ENCODE results near the gene TRERF1. TPM values are rescaled to one million over a fixed set of nuclear protein-coding genes. Genes with fewer than 3 reads are reported as not detected.

Gene TRERF1
- total RNA-seq, 1 donor from 2014 or later, result 12.8 TPM

DNA sequence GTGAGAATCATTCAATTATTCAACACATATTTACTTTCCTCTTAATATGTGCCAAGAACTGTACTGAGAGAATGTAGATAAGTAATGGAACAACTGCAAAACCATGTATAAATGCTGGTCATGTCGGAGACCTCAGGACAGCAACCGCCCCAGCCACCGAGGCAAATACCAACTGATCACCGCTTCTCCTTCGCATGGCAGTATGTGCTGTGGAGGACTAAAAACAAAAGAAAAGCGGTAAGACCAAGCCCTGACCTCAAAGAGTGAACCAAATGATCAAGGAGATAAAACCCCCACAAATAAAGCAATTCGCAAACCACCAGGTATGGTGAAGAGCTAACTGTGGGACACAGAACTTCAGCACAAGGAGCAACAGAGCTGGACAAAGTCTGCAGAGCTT, 104.3 kb downstream of the TRERF1 start:
- no peak for DNase-seq
- no peak overlapping the region for H3K27ac Mint-ChIP-seq (ENCODE audit: unreplicated experiment)
- no peak overlapping the region for H3K4me3 Mint-ChIP-seq (ENCODE audit: unreplicated experiment)
- TF ChIP-seq, protein P1, sequence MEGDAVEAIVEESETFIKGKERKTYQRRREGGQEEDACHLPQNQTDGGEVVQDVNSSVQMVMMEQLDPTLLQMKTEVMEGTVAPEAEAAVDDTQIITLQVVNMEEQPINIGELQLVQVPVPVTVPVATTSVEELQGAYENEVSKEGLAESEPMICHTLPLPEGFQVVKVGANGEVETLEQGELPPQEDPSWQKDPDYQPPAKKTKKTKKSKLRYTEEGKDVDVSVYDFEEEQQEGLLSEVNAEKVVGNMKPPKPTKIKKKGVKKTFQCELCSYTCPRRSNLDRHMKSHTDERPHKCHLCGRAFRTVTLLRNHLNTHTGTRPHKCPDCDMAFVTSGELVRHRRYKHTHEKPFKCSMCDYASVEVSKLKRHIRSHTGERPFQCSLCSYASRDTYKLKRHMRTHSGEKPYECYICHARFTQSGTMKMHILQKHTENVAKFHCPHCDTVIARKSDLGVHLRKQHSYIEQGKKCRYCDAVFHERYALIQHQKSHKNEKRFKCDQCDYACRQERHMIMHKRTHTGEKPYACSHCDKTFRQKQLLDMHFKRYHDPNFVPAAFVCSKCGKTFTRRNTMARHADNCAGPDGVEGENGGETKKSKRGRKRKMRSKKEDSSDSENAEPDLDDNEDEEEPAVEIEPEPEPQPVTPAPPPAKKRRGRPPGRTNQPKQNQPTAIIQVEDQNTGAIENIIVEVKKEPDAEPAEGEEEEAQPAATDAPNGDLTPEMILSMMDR (IDR thresholded peaks at IDR 0.05; ENCODE audit: partially characterized antibody, unreplicated experiment), result no peak
- peaks cover 19% of the 10 kb centered on the region for H3K9me3 Mint-ChIP-seq (ENCODE audit: unreplicated experiment)
- peaks cover 41% of the 10 kb centered on the region for H3K4me1 Mint-ChIP-seq (ENCODE audit: low read depth, unreplicated experiment)
- peaks cover 5% of the 10 kb centered on the region for H3K27me3 Mint-ChIP-seq (ENCODE audit: unreplicated experiment)
- peaks cover 4% of the 10 kb centered on the region for H3K36me3 Mint-ChIP-seq (ENCODE audit: unreplicated experiment)

DNA sequence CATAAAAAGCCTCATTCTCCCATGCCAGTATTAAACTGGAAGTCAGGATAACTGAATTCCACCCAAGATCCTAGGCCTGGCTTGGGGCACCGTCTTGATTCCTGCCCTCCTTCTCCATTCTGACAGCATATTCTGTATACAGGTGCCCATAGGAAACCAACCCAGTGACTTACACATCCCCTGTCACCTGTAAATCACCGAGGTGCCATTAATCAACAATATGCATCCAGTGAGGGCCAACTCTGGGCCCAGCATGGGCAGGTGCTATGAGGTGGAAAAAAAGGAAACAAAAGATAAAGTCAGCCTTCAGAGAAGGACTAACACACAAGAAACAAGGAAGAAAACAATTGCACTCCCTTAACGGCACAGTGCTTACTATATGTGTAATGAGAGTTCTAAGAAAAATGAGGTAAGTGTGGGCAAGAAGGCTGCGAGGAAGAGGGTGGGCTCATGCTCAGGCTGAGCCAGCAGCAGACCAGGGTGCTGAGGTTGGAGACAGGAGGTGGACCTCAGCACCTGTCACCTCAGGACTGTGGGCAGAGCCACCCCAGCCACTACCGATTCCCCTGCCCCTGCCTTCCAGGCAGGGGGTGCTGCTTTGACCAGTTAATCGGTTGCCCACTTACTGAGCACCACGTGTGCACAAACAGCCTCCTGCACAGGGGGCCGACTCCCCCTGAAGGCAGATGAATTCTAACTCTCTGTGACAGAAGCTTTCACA, 105.9 kb downstream of the TRERF1 start:
- Mint-ChIP-seq H3K4me1 (ENCODE audit: low read depth, unreplicated experiment) (peaks cover 33% of the 10 kb centered on the region), H3K27ac (ENCODE audit: unreplicated experiment) (peak overlapping the region; percentile 72), H3K27me3 (ENCODE audit: unreplicated experiment) (peaks cover 5% of the 10 kb centered on the region), H3K9me3 (ENCODE audit: unreplicated experiment) (peaks cover 13% of the 10 kb centered on the region), H3K36me3 (ENCODE audit: unreplicated experiment) (peaks cover 4% of the 10 kb centered on the region), H3K4me3 (ENCODE audit: unreplicated experiment) (peak overlapping the region; percentile 39)
- no peak for DNase-seq
- TF ChIP-seq, protein P1 (IDR thresholded peaks at IDR 0.05; ENCODE audit: partially characterized antibody, unreplicated experiment), result no peak

DNA sequence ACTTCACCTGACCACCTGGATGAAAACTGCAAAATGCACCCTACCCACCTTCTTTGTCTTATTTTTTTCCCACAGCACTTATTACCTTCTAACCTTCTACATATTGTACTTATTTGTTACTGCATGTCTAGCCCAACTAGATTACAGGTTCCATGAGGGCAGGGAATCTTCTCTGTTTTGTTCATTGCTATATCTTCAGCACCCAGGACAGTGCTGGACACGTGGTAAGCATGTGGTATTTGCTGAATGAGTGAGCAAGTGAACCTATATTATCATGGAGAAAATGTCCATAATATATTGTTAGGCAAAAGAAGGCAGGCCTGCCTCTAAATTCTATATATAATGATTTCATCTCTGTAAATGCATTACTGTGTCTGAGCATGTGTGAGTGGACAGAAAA, 107.0 kb downstream of the TRERF1 start:
- Mint-ChIP-seq H3K27me3 (ENCODE audit: unreplicated experiment) (peaks cover 5% of the 10 kb centered on the region), H3K27ac (ENCODE audit: unreplicated experiment) (no peak overlapping the region), H3K36me3 (ENCODE audit: unreplicated experiment) (peaks cover 4% of the 10 kb centered on the region), H3K9me3 (ENCODE audit: unreplicated experiment) (peaks cover 7% of the 10 kb centered on the region), H3K4me1 (ENCODE audit: low read depth, unreplicated experiment) (peaks cover 22% of the 10 kb centered on the region), H3K4me3 (ENCODE audit: unreplicated experiment) (no peak overlapping the region)
- TF ChIP-seq, protein P1 (IDR thresholded peaks at IDR 0.05; ENCODE audit: partially characterized antibody, unreplicated experiment), result no peak
- DNase-seq, result no peak

DNA sequence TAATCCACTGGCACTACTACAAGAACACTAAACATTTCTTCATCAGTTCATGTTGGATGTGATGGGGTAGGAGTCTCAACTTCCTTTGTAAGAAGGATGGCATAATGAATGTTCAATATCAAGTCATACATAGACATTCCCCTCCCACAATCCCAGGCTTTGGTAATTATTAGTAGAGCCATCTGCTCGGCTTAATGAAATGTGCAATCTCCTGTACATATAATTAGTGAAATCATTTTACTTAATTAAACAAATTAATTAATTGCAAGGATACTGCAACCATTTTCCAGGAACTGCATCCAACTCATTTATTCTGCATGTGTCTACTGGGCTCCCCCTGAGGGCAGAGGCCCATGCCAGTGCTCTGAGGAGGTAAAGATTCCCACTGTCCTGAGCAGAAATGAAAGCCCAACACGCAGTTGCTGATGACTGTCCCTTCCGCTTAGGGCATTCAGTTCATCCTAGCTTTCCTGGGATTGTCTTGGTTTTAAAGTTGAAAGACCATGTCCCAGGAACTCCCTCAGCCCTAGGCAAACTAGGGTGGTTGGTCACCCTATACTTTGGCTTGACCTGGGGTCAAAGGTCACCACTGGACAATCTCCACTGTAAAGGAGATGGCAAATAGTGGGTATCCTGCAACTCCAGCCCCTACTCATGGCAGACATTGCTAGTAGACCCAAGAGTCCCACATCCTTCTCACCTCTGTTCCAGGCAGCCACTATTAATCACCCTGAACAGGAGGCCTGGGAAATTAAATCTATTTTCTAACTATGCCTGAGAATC, 109.8 kb downstream of the TRERF1 start:
- H3K9me3 Mint-ChIP-seq (ENCODE audit: unreplicated experiment), result peaks cover 9% of the 10 kb centered on the region
- peaks cover 5% of the 10 kb centered on the region for H3K27me3 Mint-ChIP-seq (ENCODE audit: unreplicated experiment)
- no peak for DNase-seq
- peaks cover 4% of the 10 kb centered on the region for H3K36me3 Mint-ChIP-seq (ENCODE audit: unreplicated experiment)
- TF ChIP-seq, protein P1 (IDR thresholded peaks at IDR 0.05; ENCODE audit: partially characterized antibody, unreplicated experiment), result no peak
- H3K27ac Mint-ChIP-seq (ENCODE audit: unreplicated experiment), result no peak overlapping the region
- H3K4me3 Mint-ChIP-seq (ENCODE audit: unreplicated experiment), result no peak overlapping the region
- peaks cover 18% of the 10 kb centered on the region for H3K4me1 Mint-ChIP-seq (ENCODE audit: low read depth, unreplicated experiment)

DNA sequence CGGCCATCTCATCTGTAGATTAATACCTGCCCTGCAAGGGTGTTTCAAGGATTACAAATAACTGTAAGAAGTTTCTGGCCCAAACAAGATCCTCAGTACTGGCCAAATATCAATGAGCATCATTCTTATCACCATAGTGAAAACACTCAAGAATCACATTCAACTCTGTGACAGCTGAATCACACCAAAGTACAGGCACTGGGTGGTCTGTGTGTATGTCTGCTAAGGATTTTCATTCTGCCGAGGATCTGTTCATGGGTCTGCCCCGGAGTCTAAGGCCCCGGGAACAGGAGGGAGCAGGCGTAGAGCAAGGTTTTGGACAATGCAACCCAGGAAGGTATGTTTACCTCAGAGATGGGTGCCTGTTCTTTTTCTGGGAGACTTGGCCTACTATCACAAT, 110.5 kb downstream of the TRERF1 start:
- Mint-ChIP-seq H3K4me3 (ENCODE audit: unreplicated experiment) (no peak overlapping the region), H3K9me3 (ENCODE audit: unreplicated experiment) (peaks cover 10% of the 10 kb centered on the region), H3K27me3 (ENCODE audit: unreplicated experiment) (peaks cover 7% of the 10 kb centered on the region), H3K36me3 (ENCODE audit: unreplicated experiment) (peaks cover 4% of the 10 kb centered on the region), H3K27ac (ENCODE audit: unreplicated experiment) (no peak overlapping the region), H3K4me1 (ENCODE audit: low read depth, unreplicated experiment) (peaks cover 18% of the 10 kb centered on the region)
- DNase-seq, result no peak
- TF ChIP-seq, protein P1 (IDR thresholded peaks at IDR 0.05; ENCODE audit: partially characterized antibody, unreplicated experiment), result no peak
